ENCODE results near the gene AEBP1.

DNA sequence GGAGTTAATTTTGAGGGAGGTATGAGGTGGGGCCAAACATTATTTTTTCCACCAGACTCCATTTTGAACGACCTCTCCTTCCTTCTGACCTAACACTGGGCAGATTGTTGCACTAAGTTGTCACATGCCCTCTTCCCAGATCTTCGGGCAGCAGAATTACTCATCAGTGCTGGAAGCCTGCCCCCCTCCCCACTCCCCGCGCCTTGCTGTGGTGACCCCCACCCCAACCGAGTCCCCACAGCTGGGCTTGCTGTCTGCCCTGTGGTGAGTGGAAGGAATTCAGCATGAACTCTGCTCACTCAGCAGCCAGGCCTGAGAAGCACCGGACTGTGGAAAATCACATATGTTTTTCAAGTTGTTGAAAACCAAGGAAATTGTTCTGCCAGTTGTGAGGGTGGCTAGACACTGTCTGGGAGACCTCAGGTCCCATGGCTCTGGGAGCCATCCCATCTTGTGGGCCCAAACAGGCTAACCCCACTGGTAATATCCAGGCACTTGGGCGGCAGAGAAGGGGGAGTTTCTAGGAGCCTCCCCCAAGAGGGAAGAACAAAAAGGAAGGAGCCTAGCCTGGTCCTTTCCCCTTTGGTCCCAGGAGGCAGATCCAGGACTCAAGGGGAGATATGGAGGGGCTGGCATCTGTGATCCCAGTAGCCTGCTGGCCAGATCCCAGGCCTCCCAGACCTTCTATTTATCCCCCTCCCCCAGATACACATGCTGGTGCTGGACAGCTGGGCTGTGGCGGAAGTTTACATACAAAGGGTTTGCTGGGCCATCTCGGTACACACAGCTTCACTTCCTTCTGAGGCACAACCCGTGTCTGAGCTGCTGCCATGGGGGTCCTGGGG lies 3.5 kb upstream of the AEBP1 start:
- TF ChIP-seq, protein P1, sequence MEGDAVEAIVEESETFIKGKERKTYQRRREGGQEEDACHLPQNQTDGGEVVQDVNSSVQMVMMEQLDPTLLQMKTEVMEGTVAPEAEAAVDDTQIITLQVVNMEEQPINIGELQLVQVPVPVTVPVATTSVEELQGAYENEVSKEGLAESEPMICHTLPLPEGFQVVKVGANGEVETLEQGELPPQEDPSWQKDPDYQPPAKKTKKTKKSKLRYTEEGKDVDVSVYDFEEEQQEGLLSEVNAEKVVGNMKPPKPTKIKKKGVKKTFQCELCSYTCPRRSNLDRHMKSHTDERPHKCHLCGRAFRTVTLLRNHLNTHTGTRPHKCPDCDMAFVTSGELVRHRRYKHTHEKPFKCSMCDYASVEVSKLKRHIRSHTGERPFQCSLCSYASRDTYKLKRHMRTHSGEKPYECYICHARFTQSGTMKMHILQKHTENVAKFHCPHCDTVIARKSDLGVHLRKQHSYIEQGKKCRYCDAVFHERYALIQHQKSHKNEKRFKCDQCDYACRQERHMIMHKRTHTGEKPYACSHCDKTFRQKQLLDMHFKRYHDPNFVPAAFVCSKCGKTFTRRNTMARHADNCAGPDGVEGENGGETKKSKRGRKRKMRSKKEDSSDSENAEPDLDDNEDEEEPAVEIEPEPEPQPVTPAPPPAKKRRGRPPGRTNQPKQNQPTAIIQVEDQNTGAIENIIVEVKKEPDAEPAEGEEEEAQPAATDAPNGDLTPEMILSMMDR (IDR thresholded peaks at IDR 0.05), result no peak
- no peak for TF ChIP-seq POLR2A (IDR thresholded peaks at IDR 0.05)
